Stimulated activated CD8-positive, alpha-beta memory T cell treated with anti-CD3 and anti-CD28 coated beads, Interleukin-15, amount 100 ng/mL, for 24 hours (primary cell): ENCODE measurements around the gene FAM53B.

ENCODE experiments used
- DNase-seq: peaks from one replicate; pipeline ENCODE4 v3.0.0-alpha.2; 2020; ENCODE audit warnings: low read depth

FAM53B gene

DNA sequence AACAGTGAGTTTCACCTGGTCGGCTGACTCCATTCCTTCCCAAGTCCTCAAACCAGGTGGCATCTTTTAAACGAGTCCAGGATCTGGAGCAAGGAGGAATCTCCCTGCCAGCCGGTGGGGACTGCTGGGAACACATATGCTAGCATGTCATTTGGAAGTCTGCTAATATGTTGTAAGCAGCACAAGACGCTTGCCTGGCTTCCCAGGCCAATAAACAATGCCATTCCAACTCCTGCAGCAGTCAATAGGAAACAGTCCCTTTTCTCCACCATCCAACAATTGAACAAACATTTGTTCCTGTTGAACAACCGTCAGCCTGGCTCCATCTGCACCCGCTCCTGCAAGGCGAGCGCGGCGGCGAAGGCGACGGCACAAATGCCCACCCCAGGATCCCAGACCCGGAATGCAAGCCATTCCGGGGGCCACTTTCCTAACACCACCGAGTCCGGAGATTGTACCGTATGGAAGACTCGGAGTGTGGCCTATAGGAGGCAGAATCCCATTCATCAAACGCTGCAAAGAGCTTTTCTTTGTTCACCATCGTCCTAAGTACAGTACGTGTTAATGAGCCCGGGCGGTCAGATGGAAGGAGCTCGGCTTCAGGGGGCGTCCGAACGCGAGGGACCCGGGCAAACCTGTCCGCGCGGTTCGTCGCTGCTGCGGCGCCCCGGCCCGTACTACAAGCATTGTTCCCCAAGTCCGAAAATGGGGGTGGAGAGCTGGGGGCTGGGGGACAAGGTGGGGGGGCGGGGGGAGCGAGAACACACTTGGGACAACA, 1.6 kb downstream of the FAM53B start:
- no peak for DNase-seq

GRCh38 chr10:124741922-124742412, 2.2 kb downstream of the FAM53B start:
- no peak for DNase-seq

- no peak for DNase-seq
Observed at GRCh38 chr10:124741281-124741921, 2.8 kb downstream of the FAM53B start.

DNA sequence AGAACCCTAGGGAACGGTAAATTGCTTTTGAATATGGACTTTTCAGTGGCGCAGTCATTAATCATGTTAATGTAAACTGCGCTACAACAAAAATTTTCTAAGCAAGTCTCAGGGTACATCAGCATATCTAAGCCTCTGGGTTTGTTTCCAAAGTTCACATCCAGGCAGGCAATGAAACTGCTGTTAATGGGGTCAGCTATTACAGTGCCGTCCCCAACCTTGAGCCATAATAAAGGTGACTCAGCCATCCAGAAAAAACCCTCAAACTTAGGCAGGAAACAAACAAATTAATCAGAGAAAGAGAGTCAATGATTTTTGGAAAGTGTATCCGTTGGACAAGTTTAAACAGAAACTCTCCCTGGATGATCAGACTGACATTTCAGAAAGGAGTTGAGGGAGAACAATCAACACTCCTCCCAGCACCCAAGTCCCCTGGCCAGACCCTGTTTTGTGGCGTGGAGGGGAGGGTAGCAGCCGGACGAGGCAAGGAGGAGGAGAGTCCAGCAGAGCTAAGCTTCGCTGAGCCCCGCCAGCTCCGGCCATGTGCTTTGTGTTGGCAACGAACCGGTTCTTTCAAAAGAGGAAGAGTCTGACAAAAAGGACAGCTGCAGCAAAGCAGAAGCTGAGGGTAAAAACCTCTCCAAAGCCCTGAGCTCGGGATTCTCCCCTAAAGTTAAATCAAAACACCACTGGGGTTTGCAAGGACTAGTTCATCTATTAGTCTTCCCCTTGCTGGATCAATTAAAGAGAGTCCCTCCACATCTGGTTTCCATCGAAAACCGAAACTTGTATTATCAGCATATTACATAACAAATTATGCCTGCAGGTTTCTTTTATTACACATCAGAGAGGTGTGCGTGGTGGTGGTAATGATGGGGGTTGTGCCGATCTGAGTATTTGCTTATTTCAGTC, 3.6 kb downstream of the FAM53B start:
- DNase-seq, result no peak

GRCh38 chr10:124739986-124740368, 4.2 kb downstream of the FAM53B start:
- no peak for DNase-seq

- no peak for DNase-seq
Observed at GRCh38 chr10:124739119-124739921, 4.9 kb downstream of the FAM53B start.

DNA sequence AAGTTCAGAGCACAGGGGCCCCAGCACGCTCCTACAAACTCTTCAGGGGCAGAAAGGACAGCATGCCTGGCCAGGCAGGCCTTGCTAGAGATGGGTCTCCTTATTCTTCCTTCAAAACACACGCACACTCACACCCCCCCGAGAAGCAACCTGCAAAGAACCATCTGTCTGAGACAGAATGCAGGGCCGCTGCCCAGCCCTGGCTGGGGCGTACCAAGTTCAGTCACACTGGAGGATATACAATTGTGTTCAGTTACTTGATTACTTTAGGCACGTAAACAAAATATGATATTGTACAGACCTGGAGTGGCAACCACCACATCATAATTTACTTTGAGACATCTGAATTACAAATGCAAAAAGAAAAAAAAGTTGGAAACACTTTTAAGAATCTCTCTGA, 5.7 kb downstream of the FAM53B start:
- no peak for DNase-seq

GRCh38 chr10:124737708-124738107, 6.5 kb downstream of the FAM53B start:
- no peak for DNase-seq

- no peak for DNase-seq
Observed at GRCh38 chr10:124737221-124737620, 7.0 kb downstream of the FAM53B start.

DNA sequence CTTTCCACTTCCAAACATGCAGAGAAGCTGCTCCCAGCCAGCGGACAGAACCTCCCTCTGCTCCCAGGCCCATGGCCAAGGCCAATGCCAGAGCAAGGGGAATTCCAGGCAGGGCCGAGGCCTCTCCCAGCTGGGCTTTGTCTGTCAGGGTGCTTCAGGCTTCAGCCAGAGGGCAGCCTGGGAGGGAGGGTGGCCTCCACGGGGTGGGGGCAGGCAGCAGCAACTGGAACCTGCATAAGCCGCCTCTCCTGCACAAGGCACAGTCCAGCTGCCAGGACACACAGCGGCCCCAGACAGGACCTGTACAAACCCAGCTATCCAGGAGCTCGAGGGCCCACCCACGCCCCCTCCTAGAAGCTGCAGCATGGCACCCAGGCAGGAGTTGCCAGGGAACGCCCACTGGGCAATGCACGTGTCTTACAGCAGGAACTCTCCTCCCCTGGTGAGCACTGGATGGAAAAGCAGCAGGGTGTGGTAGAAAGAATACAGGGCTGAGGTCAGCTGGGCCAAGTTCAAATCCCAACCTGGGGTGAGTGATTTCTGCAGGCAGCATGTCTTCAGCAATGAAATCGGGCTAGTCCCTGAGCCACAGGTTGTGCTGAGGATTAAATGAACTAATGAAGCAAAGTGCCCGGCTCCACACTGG, 7.6 kb downstream of the FAM53B start:
- no peak for DNase-seq

DNA sequence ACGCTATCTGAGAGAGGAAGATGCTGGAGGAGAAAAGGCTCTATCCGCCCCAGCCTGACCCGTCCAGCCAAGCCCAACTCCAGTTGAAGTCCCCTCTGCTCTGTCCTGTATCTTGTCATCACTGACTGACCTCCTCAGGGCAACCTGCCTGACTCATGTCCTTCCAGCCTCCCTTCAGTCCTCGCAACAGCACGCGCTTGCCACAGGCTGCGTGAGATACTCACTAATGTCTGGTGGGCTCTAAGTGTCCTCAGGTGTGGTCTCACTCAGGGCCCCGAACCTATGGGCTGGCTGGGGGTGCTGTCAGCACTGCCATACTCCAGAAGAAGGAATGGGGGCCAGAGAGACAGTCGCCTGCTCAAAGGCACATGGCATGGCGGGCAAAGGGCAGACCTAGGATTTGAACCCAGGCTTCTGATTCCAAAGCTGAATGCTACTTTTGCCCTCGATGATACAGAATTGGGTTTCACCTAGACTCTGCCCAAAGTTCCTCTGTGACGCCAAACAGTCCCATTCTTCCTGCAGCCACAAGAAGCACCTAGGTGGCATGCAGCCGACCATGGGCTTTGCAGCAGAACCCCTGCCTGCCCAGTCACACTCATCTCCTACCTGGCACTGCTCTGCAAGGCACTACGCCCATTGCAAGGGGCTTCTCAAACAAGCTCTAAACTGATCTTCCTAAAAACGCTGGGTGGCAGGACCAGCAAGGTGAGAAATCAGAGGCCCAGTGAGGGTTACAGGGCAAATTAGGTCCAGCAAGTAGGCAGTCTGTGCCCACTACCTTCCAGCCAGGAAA, 8.5 kb downstream of the FAM53B start:
- DNase-seq, result no peak

- no peak for DNase-seq
Observed at GRCh38 chr10:124734311-124735166, 9.6 kb downstream of the FAM53B start.

DNA sequence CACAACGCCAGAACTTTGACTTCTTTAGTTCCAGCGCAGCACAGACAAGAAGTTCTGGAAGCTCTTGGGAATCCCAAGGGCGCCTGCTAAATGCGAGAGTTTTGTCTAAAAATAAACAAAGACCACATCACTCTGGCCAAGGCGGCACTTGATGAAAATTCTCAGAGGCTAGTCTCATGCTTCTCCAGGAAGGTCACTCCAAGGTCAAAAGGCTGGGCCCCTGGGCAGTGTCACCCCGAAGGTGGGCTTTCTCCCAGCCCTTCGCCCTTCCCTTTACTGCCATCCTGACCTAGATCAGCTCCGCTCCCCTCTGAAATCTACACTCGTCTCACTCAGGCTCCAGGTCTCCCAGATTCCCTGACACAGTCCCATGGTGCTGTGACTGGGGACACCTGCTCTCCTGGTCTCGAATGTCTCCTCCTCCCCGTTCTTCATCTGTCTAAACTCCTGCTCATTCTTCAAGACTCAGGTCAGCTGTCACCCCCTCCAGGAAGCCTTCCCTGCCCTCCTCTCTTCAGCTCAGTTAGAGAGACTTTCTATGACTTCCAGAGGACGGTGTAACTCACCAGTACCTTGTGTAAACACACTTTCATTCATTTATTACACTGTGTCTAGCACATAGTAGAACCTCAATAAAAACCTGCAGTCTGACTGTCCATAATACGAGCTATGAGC, 10.5 kb downstream of the FAM53B start:
- DNase-seq, result no peak

- no peak for DNase-seq
Observed at GRCh38 chr10:124732931-124733570, 11.1 kb downstream of the FAM53B start.

DNA sequence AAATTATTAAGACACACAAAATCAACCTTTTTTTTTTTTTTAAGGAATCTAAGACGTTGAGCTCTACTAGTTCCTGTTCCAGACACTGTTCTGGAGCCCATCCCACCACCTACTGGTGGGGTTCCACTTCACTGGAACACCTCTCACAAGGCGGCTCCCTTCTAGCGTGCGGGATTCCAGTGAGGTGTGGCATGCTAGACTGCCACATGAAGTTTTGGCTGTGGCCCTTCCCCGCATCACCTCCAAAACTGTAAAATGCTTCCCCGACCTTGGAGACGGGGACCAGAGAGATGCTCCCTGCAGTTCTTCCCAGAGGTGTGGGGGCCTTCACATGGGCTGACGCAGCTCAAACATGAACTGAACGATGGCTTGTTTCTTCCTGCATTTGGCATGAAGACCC, 12.6 kb downstream of the FAM53B start:
- DNase-seq, result no peak

GRCh38 chr10:124730790-124731189, 13.4 kb downstream of the FAM53B start:
- no peak for DNase-seq

GRCh38 chr10:124728830-124729661, 15.1 kb downstream of the FAM53B start:
- no peak for DNase-seq
